ENCODE data around the gene CARD10.
"Not testable (repeated sequence)": the region's sequence is repeated elsewhere in the genome, so short reads cannot be mapped to it uniquely, and the experiment has no call there.

Gene CARD10

GRCh38 chr22:37559901-37560607 is 40.8 kb upstream of the CARD10 start, which contains the start of gene CDC42EP1:
Gene CDC42EP1 (plus strand): TSS chr22:37560480. CDS start chr22:37566350, 5,870 bp downstream.
- Mint-ChIP-seq H3K9me3 (no peaks in the 10 kb centered on the region), H3K27me3 (peaks cover 82% of the 10 kb centered on the region), H3K4me3 (peak within 1 kb of the TSS; percentile 67), H3K4me1 (peaks cover 16% of the 10 kb centered on the region), H3K36me3 (no peaks in the 10 kb centered on the region), H3K27ac (no peak within 1 kb of the TSS)
- peak; percentile 37 for ATAC-seq

- H3K27ac Mint-ChIP-seq = no peak overlapping the region
- H3K36me3 Mint-ChIP-seq = no peaks in the 10 kb centered on the region
- peak overlapping the region; percentile 11 for H3K4me3 Mint-ChIP-seq
- ATAC-seq = no peak
- H3K9me3 Mint-ChIP-seq = no peaks in the 10 kb centered on the region
- peaks cover 16% of the 10 kb centered on the region for H3K4me1 Mint-ChIP-seq
- peaks cover 88% of the 10 kb centered on the region for H3K27me3 Mint-ChIP-seq
Measured at GRCh38 chr22:37559521-37559900, 40.3 kb upstream of the CARD10 start.

GRCh38 chr22:37558815-37559214 is 39.6 kb upstream of the CARD10 start:
- ATAC-seq = no peak
- no peaks in the 10 kb centered on the region for H3K36me3 Mint-ChIP-seq
- H3K27ac Mint-ChIP-seq = no peak overlapping the region
- peaks cover 16% of the 10 kb centered on the region for H3K4me1 Mint-ChIP-seq
- no peaks in the 10 kb centered on the region for H3K9me3 Mint-ChIP-seq
- peaks cover 89% of the 10 kb centered on the region for H3K27me3 Mint-ChIP-seq
- no peak overlapping the region for H3K4me3 Mint-ChIP-seq

GRCh38 chr22:37557321-37558001 is 38.2 kb upstream of the CARD10 start:
- Mint-ChIP-seq H3K27ac (no peak overlapping the region), H3K36me3 (no peaks in the 10 kb centered on the region), H3K27me3 (peaks cover 91% of the 10 kb centered on the region), H3K4me3 (no peak overlapping the region), H3K9me3 (no peaks in the 10 kb centered on the region), H3K4me1 (peaks cover 14% of the 10 kb centered on the region)
- no peak for ATAC-seq

GRCh38 chr22:37556710-37557109 is 37.5 kb upstream of the CARD10 start:
- no peak for ATAC-seq
- Mint-ChIP-seq H3K4me1 (peaks cover 7% of the 10 kb centered on the region), H3K9me3 (no peaks in the 10 kb centered on the region), H3K4me3 (no peak overlapping the region), H3K27me3 (peaks cover 90% of the 10 kb centered on the region), H3K27ac (no peak overlapping the region), H3K36me3 (no peaks in the 10 kb centered on the region)

GRCh38 chr22:37555029-37555428 is 35.8 kb upstream of the CARD10 start:
- ATAC-seq = no peak
- no peak overlapping the region for H3K4me3 Mint-ChIP-seq
- peaks cover 99% of the 10 kb centered on the region for H3K27me3 Mint-ChIP-seq
- H3K27ac Mint-ChIP-seq = no peak overlapping the region
- H3K4me1 Mint-ChIP-seq = no peaks in the 10 kb centered on the region
- no peaks in the 10 kb centered on the region for H3K36me3 Mint-ChIP-seq
- H3K9me3 Mint-ChIP-seq = no peaks in the 10 kb centered on the region

GRCh38 chr22:37553725-37554124 is 34.5 kb upstream of the CARD10 start:
- Mint-ChIP-seq H3K27ac (no peak overlapping the region), H3K36me3 (no peaks in the 10 kb centered on the region), H3K4me3 (no peak overlapping the region), H3K4me1 (no peaks in the 10 kb centered on the region), H3K27me3 (peaks cover 87% of the 10 kb centered on the region), H3K9me3 (no peaks in the 10 kb centered on the region)
- no peak for ATAC-seq

- no peaks in the 10 kb centered on the region for H3K36me3 Mint-ChIP-seq
- H3K27me3 Mint-ChIP-seq = peaks cover 77% of the 10 kb centered on the region
- no peaks in the 10 kb centered on the region for H3K9me3 Mint-ChIP-seq
- no peak for ATAC-seq
- H3K4me1 Mint-ChIP-seq = no peaks in the 10 kb centered on the region
- no peak overlapping the region for H3K4me3 Mint-ChIP-seq
- H3K27ac Mint-ChIP-seq = no peak overlapping the region
Measured at GRCh38 chr22:37552524-37553163, 33.4 kb upstream of the CARD10 start.

- H3K36me3 Mint-ChIP-seq = no peaks in the 10 kb centered on the region
- no peak overlapping the region for H3K4me3 Mint-ChIP-seq
- H3K27ac Mint-ChIP-seq = no peak overlapping the region
- H3K4me1 Mint-ChIP-seq = no peaks in the 10 kb centered on the region
- H3K9me3 Mint-ChIP-seq = no peaks in the 10 kb centered on the region
- ATAC-seq = no peak
- H3K27me3 Mint-ChIP-seq = peaks cover 70% of the 10 kb centered on the region
Measured at GRCh38 chr22:37551981-37552380, 32.8 kb upstream of the CARD10 start.

- peaks cover 64% of the 10 kb centered on the region for H3K27me3 Mint-ChIP-seq
- H3K4me1 Mint-ChIP-seq, H3K36me3 Mint-ChIP-seq, H3K4me3 Mint-ChIP-seq, ATAC-seq, H3K27ac Mint-ChIP-seq, H3K9me3 Mint-ChIP-seq: not testable (repeated sequence)
Measured at GRCh38 chr22:37550921-37551320, 31.7 kb upstream of the CARD10 start.

GRCh38 chr22:37549704-37550059 is 30.5 kb upstream of the CARD10 start:
- no peak overlapping the region for H3K4me3 Mint-ChIP-seq
- ATAC-seq = no peak
- H3K4me1 Mint-ChIP-seq = no peaks in the 10 kb centered on the region
- H3K27me3 Mint-ChIP-seq = peaks cover 56% of the 10 kb centered on the region
- H3K9me3 Mint-ChIP-seq = no peaks in the 10 kb centered on the region
- no peak overlapping the region for H3K27ac Mint-ChIP-seq
- no peaks in the 10 kb centered on the region for H3K36me3 Mint-ChIP-seq

- H3K9me3 Mint-ChIP-seq = no peaks in the 10 kb centered on the region
- no peaks in the 10 kb centered on the region for H3K4me1 Mint-ChIP-seq
- peaks cover 51% of the 10 kb centered on the region for H3K27me3 Mint-ChIP-seq
- no peaks in the 10 kb centered on the region for H3K36me3 Mint-ChIP-seq
- no peak overlapping the region for H3K4me3 Mint-ChIP-seq
- no peak overlapping the region for H3K27ac Mint-ChIP-seq
- peak; percentile 27 for ATAC-seq
Measured at GRCh38 chr22:37547251-37547741, 28.1 kb upstream of the CARD10 start.

GRCh38 chr22:37546437-37547250 is 27.4 kb upstream of the CARD10 start:
- Mint-ChIP-seq H3K4me1 (peaks cover 6% of the 10 kb centered on the region), H3K4me3 (no peak overlapping the region), H3K36me3 (no peaks in the 10 kb centered on the region), H3K9me3 (no peaks in the 10 kb centered on the region), H3K27ac (no peak overlapping the region), H3K27me3 (peaks cover 51% of the 10 kb centered on the region)
- ATAC-seq = no peak

GRCh38 chr22:37545703-37546436 is 26.7 kb upstream of the CARD10 start:
- Mint-ChIP-seq H3K9me3 (no peaks in the 10 kb centered on the region), H3K4me3 (no peak overlapping the region), H3K27me3 (peaks cover 51% of the 10 kb centered on the region), H3K27ac (no peak overlapping the region), H3K4me1 (peaks cover 14% of the 10 kb centered on the region), H3K36me3 (no peaks in the 10 kb centered on the region)
- ATAC-seq = peak; percentile 17

Data from stimulated activated memory B cell treated with anti-CD40 and anti-IgM and Interleukin-4, amounts not matched to agents 10 μg/mL and 1 μg/mL and 100 μg/mL, for 72 hours (primary cell).